GF-D8 (cell line): ENCODE results near the gene ANKLE1.
"Not testable (repeated sequence)": the region's sequence is repeated elsewhere in the genome, so short reads cannot be mapped to it uniquely, and the experiment has no call there.

Experiments used
- DNase-seq: peaks from one replicate; lab custom pipeline; 2025; lab: John Stamatoyannopoulos, UW

ANKLE1 gene

GRCh38 chr19:17283504-17283996 is 1.8 kb downstream of the ANKLE1 start:
- DNase-seq: no peak

GRCh38 chr19:17285415-17286135 is 3.9 kb downstream of the ANKLE1 start:
- DNase-seq: no peak

GRCh38 chr19:17286263-17286662 is 4.6 kb downstream of the ANKLE1 start:
- no peak for DNase-seq

- no peak for DNase-seq
These were observed 5.1 kb downstream of the ANKLE1 start for GRCh38 chr19:17286752-17287151.

- no peak for DNase-seq
These were observed 7.8 kb downstream of the ANKLE1 start for GRCh38 chr19:17289489-17289888.

- peak; percentile 49 for DNase-seq
These were observed 10.8 kb downstream of the ANKLE1 start for GRCh38 chr19:17292301-17293074.

GRCh38 chr19:17293605-17294004 is 11.9 kb downstream of the ANKLE1 start:
- DNase-seq: no peak

- DNase-seq: no peak
These were observed 12.6 kb downstream of the ANKLE1 start for GRCh38 chr19:17294051-17294891.

- DNase-seq: not testable (repeated sequence)
These were observed 13.8 kb downstream of the ANKLE1 start for GRCh38 chr19:17295551-17295950.

GRCh38 chr19:17296273-17296672 is 14.6 kb downstream of the ANKLE1 start:
- no peak for DNase-seq

GRCh38 chr19:17296976-17297375 is 15.3 kb downstream of the ANKLE1 start:
- no peak for DNase-seq

- DNase-seq: no peak
These were observed 19.4 kb downstream of the ANKLE1 start for GRCh38 chr19:17300992-17301619.

- DNase-seq: no peak
These were observed 20.9 kb downstream of the ANKLE1 start for GRCh38 chr19:17302391-17303166.

- peak; percentile 55 for DNase-seq
These were observed 21.7 kb downstream of the ANKLE1 start, which contains the start of gene ABHD8 for GRCh38 chr19:17303167-17303939. Gene ABHD8, minus strand, starts transcription at chr19:17303425. Its CDS starts 1,809 bp downstream, at chr19:17301616.

GRCh38 chr19:17303940-17304267 is 22.2 kb downstream of the ANKLE1 start:
- DNase-seq: no peak

- no peak for DNase-seq
These were observed 22.9 kb downstream of the ANKLE1 start for GRCh38 chr19:17304386-17305215.

GRCh38 chr19:17305216-17305516 is 23.5 kb downstream of the ANKLE1 start:
- DNase-seq: no peak

- peak; percentile 99 for DNase-seq
These were observed 24.0 kb downstream of the ANKLE1 start, which contains the start of gene MRPL34 for GRCh38 chr19:17305517-17306284. Gene MRPL34, plus strand, starts transcription at chr19:17305872. Its CDS starts 21 bp downstream, at chr19:17305893.

GRCh38 chr19:17306285-17306714 is 24.6 kb downstream of the ANKLE1 start:
- no peak for DNase-seq
